GM21528 (cell line): ENCODE measurements around the gene METTL25B.

ENCODE experiments used
- ATAC-seq: cut with Tn5 transposase; IDR thresholded peaks from one replicate; pipeline ENCODE4 v1.9.1; 2021; ENCODE audit warnings: mild to moderate bottlenecking, moderate library complexity; ENCODE audit not compliant: unreplicated experiment, low FRiP score

The METTL25B gene

GRCh38 chr1:156766298-156767100 lies 38.2 kb downstream of the METTL25B start:
- peak; percentile 27 for ATAC-seq

GRCh38 chr1:156767101-156767878 lies 39.0 kb downstream of the METTL25B start, which contains the start of gene PRCC:
PRCC (plus strand) TSS chr1:156767535; CDS start chr1:156767772, 237 bp downstream.
- ATAC-seq: peak; percentile 93

GRCh38 chr1:156767879-156768604 lies 39.8 kb downstream of the METTL25B start:
- peak; percentile 8 for ATAC-seq

- ATAC-seq: no peak
Observed at GRCh38 chr1:156768610-156769295, 40.5 kb downstream of the METTL25B start.

- ATAC-seq: no peak
Observed at GRCh38 chr1:156772222-156772621, 44.0 kb downstream of the METTL25B start.

- ATAC-seq: no peak
Observed at GRCh38 chr1:156772728-156773497, 44.6 kb downstream of the METTL25B start.

GRCh38 chr1:156773607-156774006 lies 45.3 kb downstream of the METTL25B start:
- no peak for ATAC-seq

GRCh38 chr1:156775799-156776198 lies 47.5 kb downstream of the METTL25B start:
- ATAC-seq: no peak

GRCh38 chr1:156776942-156777341 lies 48.7 kb downstream of the METTL25B start:
- no peak for ATAC-seq

GRCh38 chr1:156777573-156777972 lies 49.3 kb downstream of the METTL25B start:
- ATAC-seq: no peak

GRCh38 chr1:156781585-156782186 lies 53.4 kb downstream of the METTL25B start:
- no peak for ATAC-seq

- ATAC-seq: no peak
Observed at GRCh38 chr1:156785458-156785857, 57.2 kb downstream of the METTL25B start.
